ENCODE data around the gene SIX2. TPM values are rescaled to one million over a fixed set of nuclear protein-coding genes. Genes with fewer than 3 reads are reported as not detected.

The SIX2 gene
- total and polyA plus RNA-seq, 2 of the 8 experiments (the other 6 are each of a cell fraction or from before 2014, with no cell fraction given) = 0.47 to 1.0 TPM

Other genes starting within 250 kb of the SIX2 start
- 0.19 and 0.21 TPM in 2 replicates for gene SIX3, start 67.8 kb downstream of the SIX2 start, total RNA-seq (2021; fragmentation: NEBNext Ultra II Directional; extraction: Animal tissue kit (Norgen Biotek cat#: 25700))
- 0.02 and 0.52 TPM in 2 replicates for gene SIX3, start 67.8 kb downstream of the SIX2 start, polyA plus RNA-seq (2011; rRNA removed)